GM11168 (cell line): ENCODE measurements around the gene DCLK3.

Source experiments
- in situ Hi-C: fragments of 300-500 bp; cut with MboI; formaldehyde crosslinking; loops from one replicate; pipeline ENCODE4 v1.12.0; 2022; ENCODE audit warnings: low sequenced_read_pairs; ENCODE audit not compliant: unreplicated experiment

Gene DCLK3

GRCh38 chr3:36771931-36772330, 7.6 kb upstream of the DCLK3 start:
- in situ Hi-C loops, result no loop called here

- in situ Hi-C loops, result no loop called here
Measured at GRCh38 chr3:36769926-36770325, 5.6 kb upstream of the DCLK3 start.

DNA sequence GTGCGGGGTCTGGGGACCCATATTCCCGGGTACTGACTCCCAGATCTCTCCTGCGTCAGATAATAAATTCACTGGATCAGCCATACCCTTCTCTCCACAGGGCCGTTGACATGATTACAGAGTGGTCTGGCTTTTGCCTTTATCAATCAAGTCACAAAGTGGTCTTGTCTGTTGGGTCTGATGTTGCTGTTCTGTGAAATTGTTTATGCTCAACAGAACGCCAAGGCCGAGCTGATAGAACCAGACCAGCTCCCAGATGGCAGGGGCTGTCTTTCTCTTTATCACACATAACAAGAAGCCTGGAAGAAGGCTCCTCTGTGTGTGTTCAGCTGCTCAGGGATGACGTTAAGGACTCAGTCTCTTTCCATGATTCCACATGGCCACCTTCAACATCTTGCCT, 751 bp upstream of the DCLK3 start:
- in situ Hi-C loops, result no loop called here

- in situ Hi-C loops, result no loop called here
Measured at GRCh38 chr3:36764704-36765038, 318 bp upstream of the DCLK3 start.

- in situ Hi-C loops, result no loop called here
Measured at GRCh38 chr3:36762918-36763849, 1.2 kb downstream of the DCLK3 start.

GRCh38 chr3:36761779-36762178, 2.6 kb downstream of the DCLK3 start:
- in situ Hi-C loops, result no loop called here

GRCh38 chr3:36756269-36756668, 8.1 kb downstream of the DCLK3 start:
- in situ Hi-C loops, result no loop called here

GRCh38 chr3:36751326-36751725, 13.0 kb downstream of the DCLK3 start:
- in situ Hi-C loops, result no loop called here

GRCh38 chr3:36750737-36751136, 13.6 kb downstream of the DCLK3 start:
- in situ Hi-C loops, result no loop called here

DNA sequence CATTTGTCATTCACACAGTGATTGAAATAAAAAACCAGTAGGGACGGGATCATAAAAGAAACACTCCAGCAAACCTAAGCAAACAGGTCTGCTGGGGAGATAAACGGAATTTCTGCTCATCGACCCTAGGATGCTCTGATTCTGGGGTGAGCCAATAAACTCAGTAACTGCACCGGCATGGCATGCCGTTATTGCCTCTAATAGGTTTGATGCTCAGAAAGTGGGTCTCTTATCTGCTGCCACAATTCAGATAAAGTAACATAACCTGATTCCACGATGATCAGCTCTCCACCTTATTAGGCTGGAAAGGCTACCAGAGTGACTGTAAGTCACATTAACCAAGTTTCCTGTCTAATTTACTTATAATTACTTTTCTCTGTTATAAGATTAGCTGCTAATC, 19.6 kb downstream of the DCLK3 start:
- in situ Hi-C loops, result loop anchor here (25.0 kb wide), 1 partner anchor 468 kb away; no protein-coding TSS in a partner anchor

- in situ Hi-C loops, result loop anchor here (25.0 kb wide), 1 partner anchor 468 kb away; no protein-coding TSS in a partner anchor
Measured at GRCh38 chr3:36743826-36744225, 20.5 kb downstream of the DCLK3 start.

GRCh38 chr3:36741285-36741684, 23.1 kb downstream of the DCLK3 start:
- in situ Hi-C loops, result loop anchor here (25.0 kb wide), 1 partner anchor 471 kb away; no protein-coding TSS in a partner anchor

GRCh38 chr3:36740787-36741186, 23.6 kb downstream of the DCLK3 start:
- in situ Hi-C loops, result loop anchor here (25.0 kb wide), 1 partner anchor 472 kb away; no protein-coding TSS in a partner anchor

DNA sequence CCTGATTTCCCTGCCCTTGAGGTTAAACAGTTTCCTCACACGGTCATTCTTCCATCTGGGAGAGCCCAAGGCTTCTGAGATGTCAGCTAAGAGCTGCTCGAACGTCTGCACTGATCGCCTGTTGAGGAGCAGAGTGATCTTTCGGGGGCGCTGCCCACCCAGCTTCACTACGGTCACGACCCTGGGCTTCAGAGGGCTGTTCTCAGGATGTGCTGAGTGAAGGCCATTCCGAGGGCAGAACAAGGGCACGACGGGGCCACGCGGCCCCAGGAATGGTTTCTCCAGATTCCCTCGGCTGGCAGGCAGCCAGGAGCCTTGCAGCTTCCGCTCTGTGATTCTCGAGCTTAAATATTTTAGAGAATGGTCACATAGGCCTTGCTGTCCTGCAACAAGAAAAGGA, 25.7 kb downstream of the DCLK3 start:
- in situ Hi-C loops, result loop anchor here (25.0 kb wide), 1 partner anchor 474 kb away; no protein-coding TSS in a partner anchor

DNA sequence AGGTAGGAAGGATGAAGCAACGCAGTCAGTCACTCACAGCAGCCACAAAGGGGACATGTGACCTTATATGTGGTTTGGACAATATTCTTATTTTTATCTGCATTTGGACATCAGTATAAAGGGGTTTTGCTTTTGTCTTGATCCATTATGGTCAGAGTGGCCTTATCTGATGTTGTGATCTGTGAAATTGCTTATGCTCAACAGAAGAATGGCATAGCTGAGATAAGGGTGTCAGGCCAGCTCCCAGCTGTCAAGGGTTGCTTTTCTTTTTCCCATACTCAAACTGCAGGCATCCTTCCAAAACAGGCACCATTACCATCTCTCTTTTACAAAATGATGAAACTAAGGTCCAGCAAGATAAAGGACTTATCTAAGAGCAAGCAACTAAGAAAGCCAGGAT, 28.1 kb downstream of the DCLK3 start:
- in situ Hi-C loops, result loop anchor here (25.0 kb wide), 1 partner anchor 476 kb away; no protein-coding TSS in a partner anchor

DNA sequence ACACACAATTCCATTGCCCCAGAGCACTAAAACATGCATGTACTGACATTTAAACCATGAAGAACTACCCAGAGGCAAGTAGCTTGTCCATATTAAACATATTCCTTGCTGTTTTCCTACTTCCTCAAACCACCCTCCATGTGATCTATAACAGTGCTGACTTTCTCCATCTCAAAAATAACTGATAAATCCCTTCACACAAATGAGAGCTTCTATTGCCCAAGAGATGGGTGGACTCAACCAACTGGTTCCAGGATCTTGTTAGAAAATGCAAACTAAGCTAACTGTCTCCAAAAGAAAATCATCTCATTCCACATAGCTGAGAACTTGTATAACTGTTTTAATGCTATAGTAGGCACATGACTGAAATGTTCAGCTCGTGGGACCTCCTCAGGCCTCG, 29.6 kb downstream of the DCLK3 start:
- in situ Hi-C loops, result loop anchor here (25.0 kb wide), 1 partner anchor 478 kb away; no protein-coding TSS in a partner anchor

DNA sequence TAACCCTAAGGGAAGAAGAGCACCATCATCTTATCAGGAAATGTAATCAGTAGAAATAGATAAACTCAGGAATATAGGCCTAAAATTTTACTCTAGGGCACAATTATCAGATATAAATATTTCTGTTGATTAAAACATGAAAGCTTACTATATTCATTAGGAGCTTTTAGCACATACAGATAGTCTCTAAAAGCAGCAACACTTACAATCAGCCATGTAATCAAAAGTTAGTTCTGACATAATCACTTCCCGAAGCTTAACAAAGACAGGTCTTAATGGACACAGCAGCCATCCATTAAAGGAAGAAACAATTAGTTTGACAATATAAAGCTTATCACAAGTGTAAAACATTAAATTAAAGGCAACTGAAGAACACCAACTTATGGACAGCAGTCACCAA, 30.6 kb downstream of the DCLK3 start:
- in situ Hi-C loops, result loop anchor here (25.0 kb wide), 1 partner anchor 479 kb away; no protein-coding TSS in a partner anchor

DNA sequence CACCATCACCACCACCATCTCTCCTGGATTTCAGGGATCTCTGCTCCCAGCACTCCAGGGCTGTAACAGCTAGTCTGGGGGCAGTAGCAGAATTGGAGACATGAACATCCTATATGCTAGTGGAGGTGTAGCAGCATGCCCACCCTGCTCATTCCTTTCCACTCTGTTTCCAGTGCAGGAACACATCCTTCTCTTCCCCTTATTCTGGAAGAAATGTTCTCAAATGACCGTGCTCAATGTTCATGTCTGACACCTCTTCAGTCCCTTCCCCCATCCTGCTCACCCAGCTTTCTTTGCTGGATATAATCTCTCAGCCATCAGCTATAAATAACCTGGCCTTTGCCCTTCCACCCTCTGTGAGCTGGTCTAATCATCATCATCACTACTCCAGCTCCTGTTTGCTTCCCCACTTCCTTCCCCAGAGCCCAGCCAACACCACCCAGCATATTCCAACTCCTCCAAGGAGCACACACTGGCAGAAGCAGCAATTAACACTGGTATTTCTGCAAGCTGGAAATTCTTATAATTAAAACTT, 31.1 kb downstream of the DCLK3 start:
- in situ Hi-C loops, result loop anchor here (25.0 kb wide), 1 partner anchor 479 kb away; no protein-coding TSS in a partner anchor

DNA sequence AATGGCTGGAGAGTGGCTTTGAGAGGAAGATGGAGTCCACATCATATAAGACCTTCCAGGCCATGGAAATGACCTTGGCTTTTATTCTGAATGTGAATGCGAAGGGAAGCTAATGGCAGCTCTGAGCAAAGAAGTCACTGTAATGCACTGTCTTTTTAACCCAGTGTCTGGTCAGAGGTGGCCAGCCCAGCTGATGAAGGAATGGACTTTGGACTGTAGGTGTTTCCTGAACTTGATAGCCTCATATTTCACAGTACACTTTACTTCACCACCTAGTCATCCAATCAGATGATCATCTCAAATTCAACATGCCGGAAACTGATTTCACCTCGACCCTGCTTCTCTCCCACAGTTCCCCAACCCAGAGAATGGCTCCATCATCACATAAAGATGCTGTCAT, 33.4 kb downstream of the DCLK3 start:
- in situ Hi-C loops, result loop anchor here (25.0 kb wide), 1 partner anchor 481 kb away; no protein-coding TSS in a partner anchor

DNA sequence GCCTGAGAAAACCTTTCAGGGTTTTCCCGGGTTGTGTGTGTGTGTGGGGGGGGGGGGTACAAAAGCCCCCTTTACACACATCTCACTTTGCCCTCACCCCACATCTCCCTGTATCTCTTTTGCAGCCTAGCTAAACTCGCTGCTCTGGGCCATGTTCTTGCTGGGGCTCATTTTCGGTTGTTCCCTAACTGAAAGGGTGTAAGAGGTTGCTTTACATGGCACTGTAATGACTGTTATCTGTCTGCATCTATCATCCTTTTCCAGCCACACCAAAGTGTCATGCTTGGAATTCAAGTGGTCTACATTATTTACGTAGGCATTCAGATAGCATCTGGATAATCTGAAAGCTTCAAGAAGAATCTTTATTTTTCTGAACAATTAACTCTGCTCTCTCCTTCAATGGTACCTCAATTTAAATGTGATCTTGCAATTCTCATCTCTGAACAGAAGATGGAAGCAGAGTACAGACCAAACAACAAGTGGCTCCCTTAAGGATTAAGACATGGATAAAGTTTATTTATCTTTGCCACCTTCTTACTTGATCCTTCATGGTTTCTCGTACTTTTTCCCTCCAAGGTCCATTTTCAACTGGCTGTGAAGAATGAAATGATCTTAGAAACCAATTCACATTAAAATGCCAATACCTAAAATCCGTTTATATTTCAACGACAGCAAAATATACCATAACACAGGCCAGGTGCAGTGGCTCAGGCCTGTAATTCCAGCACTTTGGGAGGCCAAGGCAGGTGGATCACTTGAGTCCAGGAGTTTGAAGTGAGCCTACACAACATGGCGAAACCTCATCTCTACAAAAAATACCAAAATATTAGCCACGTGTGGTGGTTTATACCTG, 34.9 kb downstream of the DCLK3 start:
- in situ Hi-C loops, result loop anchor here (5.0 to 25.0 kb wide), 2 partner anchors 228 to 483 kb away; no protein-coding TSS in a partner anchor
